Muscle layer of colon (tissue), 2 donors: ENCODE data around the gene LIMK2.

Experiments used
- H3K27ac ChIP-seq: one replicate; pipeline ENCODE4 v1.7.0; 2013; ENCODE audit warnings: low read depth, mild to moderate bottlenecking, low read length, moderate library complexity
- H3K27me3 ChIP-seq, 2 donors: one replicate each; pipeline ENCODE4 v1.7.0; 2013; ENCODE audit warnings: low read length in 2 of 2, mild to moderate bottlenecking in 2 of 2; ENCODE audit not compliant: insufficient read depth in 2 of 2, control insufficient read depth in 1 of 2
- H3K36me3 ChIP-seq: one replicate; pipeline ENCODE4 v1.7.0; 2013; ENCODE audit warnings: mild to moderate bottlenecking, low read length; ENCODE audit not compliant: insufficient read depth
- H3K4me1 ChIP-seq: one replicate; pipeline ENCODE4 v1.7.0; 2013; ENCODE audit warnings: mild to moderate bottlenecking, low read length; ENCODE audit not compliant: insufficient read depth
- H3K4me3 ChIP-seq, 2 donors: one replicate each; pipeline ENCODE4 v1.7.0; 2013; ENCODE audit warnings: low read length in 2 of 2, low read depth in 1 of 2, mild to moderate bottlenecking in 1 of 2, moderate library complexity in 1 of 2
- H3K9ac ChIP-seq: one replicate; pipeline ENCODE4 v1.7.0; 2013; ENCODE audit warnings: low read length
- H3K9me3 ChIP-seq: one replicate; pipeline ENCODE4 v1.7.0; 2013; ENCODE audit warnings: mild to moderate bottlenecking, low read length
- donor health status: abdominal sarcoma.
- donor health status: Adenocarcinoma of cecum.

LIMK2 gene

DNA sequence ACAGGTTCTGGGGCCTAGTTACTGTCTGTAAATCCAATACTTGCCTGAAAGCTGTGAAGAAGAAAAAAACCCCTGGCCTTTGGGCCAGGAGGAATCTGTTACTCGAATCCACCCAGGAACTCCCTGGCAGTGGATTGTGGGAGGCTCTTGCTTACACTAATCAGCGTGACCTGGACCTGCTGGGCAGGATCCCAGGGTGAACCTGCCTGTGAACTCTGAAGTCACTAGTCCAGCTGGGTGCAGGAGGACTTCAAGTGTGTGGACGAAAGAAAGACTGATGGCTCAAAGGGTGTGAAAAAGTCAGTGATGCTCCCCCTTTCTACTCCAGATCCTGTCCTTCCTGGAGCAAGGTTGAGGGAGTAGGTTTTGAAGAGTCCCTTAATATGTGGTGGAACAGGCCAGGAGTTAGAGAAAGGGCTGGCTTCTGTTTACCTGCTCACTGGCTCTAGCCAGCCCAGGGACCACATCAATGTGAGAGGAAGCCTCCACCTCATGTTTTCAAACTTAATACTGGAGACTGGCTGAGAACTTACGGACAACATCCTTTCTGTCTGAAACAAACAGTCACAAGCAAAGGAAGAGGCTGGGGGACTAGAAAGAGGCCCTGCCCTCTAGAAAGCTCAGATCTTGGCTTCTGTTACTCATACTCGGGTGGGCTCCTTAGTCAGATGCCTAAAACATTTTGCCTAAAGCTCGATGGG is 66.7 kb downstream of the LIMK2 start:
- H3K9ac ChIP-seq, result no peak overlapping the region
- peaks cover 52% of the 10 kb centered on the region for H3K36me3 ChIP-seq
- H3K27me3 ChIP-seq, result no peaks in the 10 kb centered on the region
- H3K4me1 ChIP-seq, result no peaks in the 10 kb centered on the region
- no peak overlapping the region for H3K27ac ChIP-seq
- H3K9me3 ChIP-seq, result no peaks in the 10 kb centered on the region
- H3K4me3 ChIP-seq, result no peak overlapping the region

DNA sequence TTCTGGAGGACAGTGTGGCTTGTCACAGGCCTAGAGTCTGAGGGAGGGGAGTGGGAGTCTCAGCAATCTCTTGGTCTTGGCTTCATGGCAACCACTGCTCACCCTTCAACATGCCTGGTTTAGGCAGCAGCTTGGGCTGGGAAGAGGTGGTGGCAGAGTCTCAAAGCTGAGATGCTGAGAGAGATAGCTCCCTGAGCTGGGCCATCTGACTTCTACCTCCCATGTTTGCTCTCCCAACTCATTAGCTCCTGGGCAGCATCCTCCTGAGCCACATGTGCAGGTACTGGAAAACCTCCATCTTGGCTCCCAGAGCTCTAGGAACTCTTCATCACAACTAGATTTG is 67.2 kb downstream of the LIMK2 start:
- Histone ChIP-seq H3K9me3 (no peaks in the 10 kb centered on the region), H3K36me3 (peaks cover 57% of the 10 kb centered on the region), H3K4me3 (no peak overlapping the region), H3K9ac (no peak overlapping the region), H3K27me3 (no peaks in the 10 kb centered on the region), H3K4me1 (no peaks in the 10 kb centered on the region), H3K27ac (no peak overlapping the region)

DNA sequence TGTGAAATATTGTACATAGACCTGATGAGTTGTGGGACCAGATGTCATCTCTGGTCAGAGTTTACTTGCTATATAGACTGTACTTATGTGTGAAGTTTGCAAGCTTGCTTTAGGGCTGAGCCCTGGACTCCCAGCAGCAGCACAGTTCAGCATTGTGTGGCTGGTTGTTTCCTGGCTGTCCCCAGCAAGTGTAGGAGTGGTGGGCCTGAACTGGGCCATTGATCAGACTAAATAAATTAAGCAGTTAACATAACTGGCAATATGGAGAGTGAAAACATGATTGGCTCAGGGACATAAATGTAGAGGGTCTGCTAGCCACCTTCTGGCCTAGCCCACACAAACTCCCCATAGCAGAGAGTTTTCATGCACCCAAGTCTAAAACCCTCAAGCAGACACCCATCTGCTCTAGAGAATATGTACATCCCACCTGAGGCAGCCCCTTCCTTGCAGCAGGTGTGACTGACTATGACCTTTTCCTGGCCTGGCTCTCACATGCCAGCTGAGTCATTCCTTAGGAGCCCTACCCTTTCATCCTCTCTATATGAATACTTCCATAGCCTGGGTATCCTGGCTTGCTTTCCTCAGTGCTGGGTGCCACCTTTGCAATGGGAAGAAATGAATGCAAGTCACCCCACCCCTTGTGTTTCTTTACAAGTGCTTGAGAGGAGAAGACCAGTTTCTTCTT is 67.9 kb downstream of the LIMK2 start:
- Histone ChIP-seq H3K27ac (no peak overlapping the region), H3K27me3 (no peaks in the 10 kb centered on the region), H3K9me3 (no peaks in the 10 kb centered on the region), H3K36me3 (peaks cover 60% of the 10 kb centered on the region), H3K4me1 (no peaks in the 10 kb centered on the region), H3K4me3 (no peak overlapping the region), H3K9ac (no peak overlapping the region)

DNA sequence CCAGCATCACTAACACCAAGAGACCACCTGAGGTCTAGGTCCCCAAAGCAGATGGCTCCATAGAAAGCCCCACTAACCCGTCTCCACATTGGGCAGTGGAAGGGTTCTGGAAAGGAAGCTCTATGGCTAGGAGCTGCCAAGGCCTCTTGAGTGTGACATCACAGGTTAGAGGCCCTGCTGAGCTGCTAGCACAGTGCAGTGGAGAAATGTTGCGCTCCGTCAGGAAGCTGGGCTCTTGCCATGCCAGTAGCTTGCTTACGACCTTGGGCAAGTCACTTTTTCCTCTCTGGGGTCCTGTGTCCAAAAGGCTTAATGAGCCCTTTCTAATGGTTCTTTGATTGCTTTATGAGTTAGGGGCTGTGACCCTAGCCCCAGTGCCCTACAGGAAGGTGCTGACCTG is 69.6 kb downstream of the LIMK2 start:
- H3K27me3 ChIP-seq, result no peaks in the 10 kb centered on the region
- H3K36me3 ChIP-seq, result peaks cover 63% of the 10 kb centered on the region
- H3K9me3 ChIP-seq, result no peaks in the 10 kb centered on the region
- H3K27ac ChIP-seq, result no peak overlapping the region
- H3K4me1 ChIP-seq, result peaks cover 7% of the 10 kb centered on the region
- H3K4me3 ChIP-seq, result no peak overlapping the region
- no peak overlapping the region for H3K9ac ChIP-seq

DNA sequence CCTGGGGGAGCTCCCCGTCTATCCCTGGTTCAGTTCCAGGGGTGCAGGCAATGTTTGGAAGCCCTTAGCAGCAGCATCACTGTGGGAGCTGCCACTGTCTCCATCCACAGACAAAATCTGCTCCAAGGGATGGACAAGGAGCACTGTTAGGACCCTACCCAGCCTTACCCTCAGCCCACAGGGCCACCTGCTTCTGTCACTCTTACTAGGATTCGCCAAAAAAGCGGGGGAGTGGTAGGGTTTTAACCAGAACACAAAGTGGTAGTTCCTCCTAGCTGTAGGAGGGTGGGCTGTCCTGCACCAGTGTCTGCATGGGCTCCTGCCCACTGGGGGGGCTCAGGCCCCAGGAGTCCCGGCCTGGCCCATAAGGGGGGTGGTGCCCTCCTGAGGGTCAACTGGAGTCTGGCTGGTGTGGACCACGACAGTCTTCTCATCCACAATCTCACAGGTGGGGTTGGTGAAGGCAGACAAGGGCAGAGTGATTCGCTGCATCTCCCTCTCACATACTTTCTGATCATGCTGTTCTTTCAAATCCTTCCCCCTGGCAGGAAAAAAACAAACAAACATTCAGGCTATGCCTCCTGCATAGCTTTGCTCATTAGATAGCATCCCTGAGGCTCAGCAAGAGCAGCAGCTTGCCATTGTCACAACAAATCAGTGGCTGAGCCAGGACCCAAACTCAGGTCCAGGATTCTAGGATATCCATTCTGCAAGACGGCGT is 70.8 kb downstream of the LIMK2 start:
- Histone ChIP-seq H3K27ac (no peak overlapping the region), H3K9ac (no peak overlapping the region), H3K36me3 (peaks cover 68% of the 10 kb centered on the region), H3K9me3 (no peaks in the 10 kb centered on the region), H3K27me3 (no peaks in the 10 kb centered on the region), H3K4me1 (peaks cover 13% of the 10 kb centered on the region), H3K4me3 (no peak overlapping the region)

DNA sequence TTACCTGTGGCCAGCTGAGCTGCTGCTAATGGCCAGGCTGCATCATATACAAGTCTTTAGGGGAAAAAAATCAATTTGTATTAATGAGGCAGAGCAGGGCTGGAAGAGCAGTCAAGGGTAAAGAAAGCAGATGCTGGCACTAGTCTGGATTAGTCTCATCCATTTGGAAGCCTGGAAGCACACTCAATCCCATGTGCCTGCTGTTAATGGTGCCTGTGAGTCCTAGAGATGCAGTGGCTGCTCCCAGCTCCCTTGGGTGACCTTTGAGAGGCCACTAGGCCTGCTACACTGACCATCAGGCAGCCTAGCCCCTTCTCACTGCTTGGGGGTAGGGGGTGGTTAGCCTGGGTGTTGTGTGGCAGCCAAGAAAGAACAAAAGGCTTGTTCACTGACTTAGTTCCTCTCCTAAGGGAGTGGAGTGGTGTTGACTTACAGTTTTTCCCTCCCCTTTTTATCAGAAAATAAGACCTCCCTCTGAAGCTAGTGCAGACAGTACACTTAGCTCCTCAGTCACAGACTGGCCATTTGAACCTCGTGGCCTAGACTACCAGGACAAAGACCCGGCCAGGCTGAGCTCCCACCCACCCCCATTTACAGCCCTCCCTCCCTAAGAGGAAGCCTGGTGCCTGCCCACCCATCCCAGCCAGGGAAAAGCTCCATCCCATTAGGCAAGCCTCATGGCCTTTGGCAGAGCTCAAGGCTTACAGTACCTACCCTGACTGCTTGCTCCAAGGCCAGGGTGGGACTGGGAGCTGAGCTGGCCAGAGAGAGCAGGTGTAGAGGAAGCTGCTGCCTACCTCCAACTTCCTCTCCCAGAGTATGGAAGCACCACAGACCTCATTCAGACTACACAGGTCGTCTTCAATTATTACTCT is 72.4 kb downstream of the LIMK2 start:
- Histone ChIP-seq H3K4me1 (peaks cover 26% of the 10 kb centered on the region), H3K27me3 (no peaks in the 10 kb centered on the region), H3K9ac (no peak overlapping the region), H3K4me3 (no peak overlapping the region), H3K9me3 (no peaks in the 10 kb centered on the region), H3K36me3 (peaks cover 74% of the 10 kb centered on the region), H3K27ac (no peak overlapping the region)

DNA sequence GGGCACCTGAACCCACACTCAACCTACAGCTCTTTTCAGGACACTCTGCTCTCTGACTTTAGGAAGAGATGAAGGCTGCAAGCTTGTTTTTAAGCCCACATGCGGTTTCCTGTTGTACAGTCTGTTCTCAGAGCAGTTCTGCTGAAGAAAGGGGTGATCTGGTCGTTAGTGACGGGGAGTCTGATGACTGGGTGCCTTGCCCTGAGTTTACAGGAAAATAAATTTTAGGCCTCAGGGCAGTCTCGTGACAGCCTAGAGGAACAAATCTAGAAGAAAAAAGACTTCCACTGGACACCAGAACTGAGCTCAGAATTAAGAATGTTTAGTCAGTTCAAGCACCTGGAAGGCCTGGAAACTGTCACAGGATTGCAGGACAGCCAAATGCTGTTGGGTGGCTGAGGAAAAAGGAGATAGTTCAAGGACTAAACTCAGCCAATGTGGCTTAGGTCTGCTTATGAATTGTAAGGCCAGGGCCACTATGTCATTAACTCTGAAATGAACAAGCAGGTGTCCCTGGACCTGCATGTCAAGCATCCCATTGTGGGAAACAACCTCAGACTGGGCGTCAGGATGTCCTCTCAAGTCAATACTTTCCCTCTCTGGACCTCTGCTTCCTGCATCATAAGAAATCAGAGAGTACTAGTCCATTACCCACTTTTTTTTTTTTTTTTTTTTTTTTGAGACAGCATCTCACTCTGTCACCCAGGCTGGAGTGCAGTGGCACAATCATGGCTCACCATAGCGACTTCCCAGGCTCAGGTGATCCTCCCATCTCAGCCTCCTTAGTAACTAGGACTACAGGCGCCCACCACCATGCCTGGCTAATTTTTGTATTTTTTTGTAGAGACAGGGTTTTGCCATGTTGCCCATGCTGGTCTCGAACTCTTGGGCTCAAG is 74.5 kb downstream of the LIMK2 start:
- Histone ChIP-seq H3K9me3 (no peaks in the 10 kb centered on the region), H3K27me3 (no peaks in the 10 kb centered on the region), H3K27ac (peak overlapping the region; percentile 1), H3K9ac (no peak overlapping the region), H3K4me1 (peaks cover 31% of the 10 kb centered on the region), H3K36me3 (peaks cover 62% of the 10 kb centered on the region), H3K4me3 (no peak overlapping the region)

DNA sequence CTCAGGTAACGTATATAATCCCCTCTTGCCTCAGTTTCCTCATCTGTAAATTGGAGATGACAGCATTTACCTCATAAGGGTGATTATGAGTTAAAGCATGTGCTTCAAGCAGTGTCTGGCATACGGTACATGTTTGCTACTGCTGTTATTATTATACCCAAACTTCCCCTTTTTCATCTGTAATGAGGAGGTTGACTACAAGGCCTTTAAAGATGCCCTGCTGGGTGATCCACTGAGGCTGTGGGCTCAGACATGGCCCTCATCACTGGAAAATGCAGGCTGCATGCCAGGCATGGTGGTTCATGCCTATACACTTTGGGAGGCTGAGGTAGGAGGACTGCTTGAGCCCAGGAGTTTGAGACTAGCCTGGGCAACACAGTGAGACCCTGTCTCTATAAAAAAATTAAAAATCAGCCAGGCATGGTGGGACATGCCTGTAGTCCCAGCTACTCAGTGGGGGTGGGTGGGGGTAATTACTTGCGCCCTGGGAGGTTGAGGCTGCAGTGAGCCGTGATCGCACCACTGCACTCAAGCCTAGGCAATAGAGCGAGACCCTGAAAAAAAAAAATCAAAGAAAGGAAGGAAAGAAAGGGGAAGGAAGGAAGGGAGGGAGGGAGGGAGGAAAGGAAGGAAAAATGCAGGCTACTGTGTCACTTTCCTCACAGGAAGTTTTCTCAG is 75.9 kb downstream of the LIMK2 start:
- Histone ChIP-seq H3K4me1 (peaks cover 37% of the 10 kb centered on the region), H3K27me3 (no peaks in the 10 kb centered on the region), H3K9ac (no peak overlapping the region), H3K36me3 (peaks cover 50% of the 10 kb centered on the region), H3K4me3 (no peak overlapping the region), H3K27ac (no peak overlapping the region), H3K9me3 (no peaks in the 10 kb centered on the region)

DNA sequence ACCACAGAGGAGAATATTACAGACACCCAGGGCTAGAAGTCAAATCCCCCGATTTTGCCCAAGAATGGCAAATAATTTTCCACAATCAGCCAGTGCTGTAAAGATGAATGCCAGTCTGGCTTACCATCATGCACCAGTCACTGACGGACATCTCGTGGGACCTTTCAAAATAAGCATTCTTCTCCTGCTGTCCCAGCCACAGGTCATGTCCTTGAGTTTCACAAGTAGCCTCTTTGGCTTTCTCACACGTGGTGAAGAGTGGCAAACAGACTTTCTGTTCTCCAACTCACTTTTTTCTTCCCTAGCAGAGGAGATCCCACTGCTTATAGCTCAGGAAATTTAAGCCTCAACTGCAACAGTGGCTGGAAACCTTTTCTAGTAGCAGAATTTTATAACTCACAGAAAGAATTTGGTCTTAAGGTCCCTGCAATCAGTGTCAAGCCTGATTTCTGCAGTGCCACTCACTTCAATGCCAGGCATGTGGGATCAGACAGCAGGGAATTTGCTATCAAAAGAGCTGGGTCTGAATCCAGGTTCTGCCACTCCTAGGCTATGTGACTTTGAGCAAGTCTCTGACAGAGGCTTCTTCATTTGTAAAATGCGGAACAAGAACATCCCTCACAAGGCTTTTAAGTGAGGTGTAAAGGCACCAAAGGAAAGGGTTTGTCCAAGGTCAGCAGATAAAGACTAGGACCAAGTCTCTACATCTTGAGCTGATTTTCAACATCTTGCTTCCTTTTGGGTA is 76.6 kb downstream of the LIMK2 start:
- Histone ChIP-seq H3K36me3 (peaks cover 43% of the 10 kb centered on the region), H3K9ac (no peak overlapping the region), H3K4me1 (peaks cover 42% of the 10 kb centered on the region), H3K9me3 (no peaks in the 10 kb centered on the region), H3K27ac (no peak overlapping the region), H3K4me3 (no peak overlapping the region), H3K27me3 (no peaks in the 10 kb centered on the region)

DNA sequence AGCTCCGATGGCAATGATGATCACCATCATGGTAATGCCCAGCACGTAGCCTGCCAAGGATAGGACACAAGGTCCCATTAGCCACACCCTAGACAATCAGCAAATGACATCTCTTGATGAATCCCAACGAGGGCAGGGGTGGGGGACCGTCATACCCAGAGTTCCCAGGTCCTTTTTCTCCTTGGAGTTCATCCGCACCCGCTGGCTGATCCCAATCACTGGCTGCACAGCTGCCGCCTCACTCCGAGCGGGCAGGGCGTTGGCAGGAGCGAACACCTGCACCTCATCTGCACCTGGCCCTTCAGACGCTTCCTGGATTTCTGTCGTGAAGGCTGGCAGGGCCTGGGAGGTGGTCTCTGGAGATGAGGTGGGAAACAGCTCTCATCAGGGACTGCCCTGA is 77.2 kb downstream of the LIMK2 start:
- H3K27ac ChIP-seq, result peak overlapping the region; percentile 35
- no peaks in the 10 kb centered on the region for H3K27me3 ChIP-seq
- H3K4me1 ChIP-seq, result peaks cover 44% of the 10 kb centered on the region
- no peaks in the 10 kb centered on the region for H3K9me3 ChIP-seq
- H3K9ac ChIP-seq, result no peak overlapping the region
- H3K4me3 ChIP-seq, result peak overlapping the region in 1 of 2 donors; percentile 1
- H3K36me3 ChIP-seq, result peaks cover 37% of the 10 kb centered on the region
